Measurements from ENCODE around the gene ERC2. TPM values are rescaled to one million over a fixed set of nuclear protein-coding genes. Genes with fewer than 3 reads are reported as not detected.

The ERC2 gene
- total and polyA plus RNA-seq, 2 of the 8 experiments (the other 6 are each of a cell fraction or from before 2014, with no cell fraction given): 16.4 to 22.8 TPM

DNA sequence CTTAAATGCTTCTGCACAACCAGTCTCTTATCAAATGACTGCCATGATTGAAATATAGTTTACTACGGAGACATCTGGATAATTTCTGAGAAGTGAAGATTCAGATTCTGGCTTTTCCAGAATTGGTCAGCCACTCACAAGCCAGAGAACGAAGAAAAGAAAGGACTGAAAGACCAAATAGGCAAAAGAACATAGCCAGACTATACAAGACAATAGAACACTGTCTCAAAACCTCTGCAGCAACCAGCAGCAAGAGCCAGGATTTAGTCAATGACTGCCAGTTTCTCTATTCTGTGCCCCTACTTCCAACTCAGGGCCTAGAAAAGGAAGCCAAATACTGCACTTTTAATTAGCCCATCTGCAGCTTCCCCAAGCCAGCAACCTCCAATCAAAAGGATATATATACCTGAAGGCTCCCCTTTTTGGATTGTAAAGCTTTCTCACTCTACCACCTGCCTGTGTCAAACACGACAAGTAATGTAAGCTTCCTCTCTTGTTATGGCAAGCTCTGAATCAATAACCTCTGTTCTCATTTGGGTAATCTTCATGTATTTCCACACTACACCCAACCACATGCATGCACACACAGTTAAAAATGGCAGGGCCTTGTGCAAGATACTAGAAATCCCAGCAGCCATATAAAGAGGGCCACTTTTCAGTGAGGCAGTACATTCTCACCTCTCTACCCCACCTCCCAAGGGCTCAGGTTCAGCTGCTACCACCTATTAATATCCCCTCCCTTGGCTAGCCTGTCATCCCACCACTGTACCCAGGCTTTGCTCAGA is 97.1 kb downstream of the ERC2 start (continued):
- TF ChIP-seq GTF2F1 (IDR thresholded peaks at IDR 0.05; ENCODE audit: borderline replicate concordance, low read depth, low read length): no peak
- no peak for TF ChIP-seq USF2 (IDR thresholded peaks at IDR 0.05; ENCODE audit: low read length)

All from H1 (cell line).